Left hindlimb (tissue), 1 donor: ENCODE results near the gene ADCY2.

Experiments used
- DNase-seq: peaks from one replicate; pipeline ENCODE4 v3.0.0-alpha.2; 2018

The ADCY2 gene

GRCh38 chr5:7609726-7610125 is 213.8 kb downstream of the ADCY2 start:
- DNase-seq, result no peak

DNA sequence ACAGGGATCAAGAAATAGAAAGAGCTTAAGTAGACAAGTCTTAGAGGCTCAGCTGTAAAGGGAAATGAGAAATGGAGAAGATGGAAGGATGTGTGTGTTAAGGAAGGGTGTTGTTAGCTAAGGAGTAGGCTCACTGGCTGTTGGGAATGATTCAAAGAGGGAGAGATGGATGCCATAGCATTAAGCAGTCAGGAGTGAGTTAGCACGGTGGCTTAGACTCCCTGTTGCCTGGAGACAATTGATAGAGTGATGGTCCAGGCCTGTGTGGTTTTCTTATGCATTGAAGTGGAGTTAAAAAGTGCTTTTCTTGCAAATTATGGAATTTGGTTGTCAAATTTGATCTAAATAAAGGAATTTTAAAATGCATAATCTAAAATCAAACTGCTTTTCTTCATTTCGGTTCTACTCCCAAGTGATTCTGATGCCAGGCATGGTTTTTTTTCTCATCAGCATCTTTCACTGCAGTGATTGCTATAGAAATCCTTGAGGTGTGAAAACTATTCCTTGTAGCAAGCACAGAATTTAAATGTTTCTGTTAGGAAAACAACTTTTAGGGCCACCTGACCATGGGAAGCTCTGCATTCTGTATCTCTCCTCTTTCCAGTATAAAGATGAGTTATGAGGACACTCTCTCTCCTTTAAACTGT is 214.7 kb downstream of the ADCY2 start:
- DNase-seq, result no peak

- DNase-seq, result no peak
These were observed 215.6 kb downstream of the ADCY2 start for GRCh38 chr5:7611518-7611917.

DNA sequence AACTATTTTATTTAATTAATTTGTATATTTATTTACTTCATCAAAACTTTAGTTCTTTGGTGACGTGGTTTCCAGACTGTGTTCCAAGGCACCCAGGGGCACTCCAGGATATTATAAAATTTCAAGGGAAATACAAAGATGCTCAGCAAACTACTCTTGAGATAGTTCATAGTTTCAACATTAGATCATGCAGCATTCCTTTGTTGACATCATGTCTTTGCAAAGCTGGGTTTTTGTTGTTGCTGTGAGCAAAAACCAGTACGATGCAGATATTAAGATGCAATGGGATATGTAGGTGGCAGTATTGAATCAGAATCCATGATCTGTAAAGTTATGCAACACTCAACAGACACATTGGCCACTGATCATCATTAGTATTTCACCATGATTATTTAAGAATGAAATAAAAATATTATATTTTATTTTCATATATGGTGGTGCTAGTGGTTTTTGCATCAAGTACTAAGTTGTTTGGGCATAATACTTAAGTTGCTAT is 219.7 kb downstream of the ADCY2 start:
- no peak for DNase-seq

DNA sequence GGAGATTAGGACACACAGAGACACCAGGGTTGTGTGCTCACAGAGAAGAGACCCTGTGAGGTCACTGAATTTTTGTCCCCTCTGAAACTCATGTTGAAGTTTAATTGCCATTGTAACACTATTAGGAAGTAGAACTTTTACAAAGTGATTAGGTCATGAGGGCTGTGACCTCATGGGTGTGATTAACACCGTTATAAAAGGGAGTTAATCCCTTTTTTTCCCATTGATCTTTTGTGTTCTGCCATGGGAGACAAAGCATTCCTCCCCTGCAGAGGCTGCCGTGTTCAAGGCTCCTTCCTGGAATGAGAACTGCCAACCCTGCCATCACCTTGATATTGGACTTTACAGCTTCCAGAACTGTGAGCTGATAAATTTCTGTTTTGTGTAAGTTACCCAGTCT is 221.0 kb downstream of the ADCY2 start:
- DNase-seq, result no peak

DNA sequence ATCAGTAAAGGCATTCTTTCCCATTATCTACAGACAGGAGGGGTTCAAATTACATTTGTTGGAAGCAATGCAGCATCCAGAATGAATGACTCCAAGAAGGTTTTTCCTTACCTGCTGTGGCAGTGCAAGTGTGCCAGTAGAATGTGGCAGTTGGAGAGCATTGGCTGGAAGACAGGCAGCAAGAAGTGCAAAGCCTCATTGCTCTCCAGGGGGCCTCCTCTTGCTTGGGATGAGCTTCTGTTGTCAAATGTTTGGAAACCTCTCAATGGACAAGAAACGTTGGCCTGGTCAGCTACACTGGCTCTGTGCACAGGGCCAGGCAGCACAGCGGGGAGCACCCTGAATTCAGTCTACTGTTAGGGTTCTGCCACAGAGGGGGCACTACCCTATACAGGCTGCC is 226.6 kb downstream of the ADCY2 start:
- no peak for DNase-seq

GRCh38 chr5:7625740-7626139 is 229.8 kb downstream of the ADCY2 start:
- DNase-seq, result no peak

DNA sequence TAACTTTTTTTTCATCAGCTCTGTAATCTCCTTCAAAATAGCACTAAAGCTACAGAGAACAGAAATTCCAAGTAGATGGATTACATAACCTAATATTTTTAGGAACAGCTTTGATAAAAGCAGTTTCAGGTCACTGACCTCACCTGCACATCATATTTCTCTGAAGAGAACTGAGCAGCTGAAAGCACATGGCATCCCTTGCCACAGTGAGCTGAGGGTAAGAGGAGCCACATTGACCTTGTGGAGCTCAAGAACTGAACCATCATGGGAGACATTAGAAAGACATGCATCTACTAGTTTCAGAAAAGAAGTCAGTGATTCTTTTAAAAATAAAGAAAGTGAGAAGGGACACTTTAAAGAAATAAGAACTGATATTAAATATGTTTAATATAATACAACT is 232.3 kb downstream of the ADCY2 start:
- no peak for DNase-seq

- DNase-seq, result no peak
These were observed 232.9 kb downstream of the ADCY2 start for GRCh38 chr5:7628820-7629219.

GRCh38 chr5:7629561-7629960 is 233.6 kb downstream of the ADCY2 start:
- DNase-seq, result no peak

DNA sequence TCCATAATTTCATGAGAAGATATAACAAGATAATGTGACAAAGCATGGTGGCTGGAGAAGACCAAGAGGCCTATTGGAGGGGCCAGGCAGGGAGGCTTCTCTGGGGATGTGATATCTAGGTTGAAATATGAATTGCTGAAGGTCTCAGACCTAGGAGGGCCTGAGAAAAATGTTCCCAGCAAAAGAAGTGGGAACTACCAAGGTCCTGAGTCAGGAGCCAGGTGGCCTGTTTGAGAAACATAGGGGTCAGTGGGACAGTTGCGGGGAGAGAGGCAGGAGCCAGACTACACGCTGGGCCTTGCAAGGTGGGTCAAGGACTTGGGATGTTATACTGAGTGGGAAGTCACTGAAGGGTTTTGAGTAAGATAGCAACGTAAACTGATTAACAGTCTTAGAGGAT is 238.9 kb downstream of the ADCY2 start:
- DNase-seq, result no peak

DNA sequence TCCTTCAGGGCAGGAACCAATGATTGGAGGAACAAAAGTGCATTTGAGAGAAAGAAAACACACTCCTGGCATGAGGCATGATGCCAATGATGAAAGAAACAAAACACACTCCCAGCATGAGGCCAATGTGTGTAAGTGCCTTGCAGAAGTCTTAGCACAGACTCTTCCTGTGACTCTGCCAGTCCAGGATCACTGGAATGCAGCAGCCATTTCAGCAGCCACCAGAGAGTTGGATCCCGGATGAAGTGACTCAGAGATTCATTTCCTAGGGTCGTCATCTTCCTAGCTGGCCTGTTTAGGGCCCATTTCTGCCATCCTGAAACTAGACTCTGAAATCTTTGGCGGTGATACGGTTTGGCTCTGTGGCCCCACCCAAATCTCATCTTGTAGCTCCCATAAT is 242.5 kb downstream of the ADCY2 start:
- DNase-seq, result no peak

- DNase-seq, result no peak
These were observed 246.1 kb downstream of the ADCY2 start for GRCh38 chr5:7642029-7642428.

DNA sequence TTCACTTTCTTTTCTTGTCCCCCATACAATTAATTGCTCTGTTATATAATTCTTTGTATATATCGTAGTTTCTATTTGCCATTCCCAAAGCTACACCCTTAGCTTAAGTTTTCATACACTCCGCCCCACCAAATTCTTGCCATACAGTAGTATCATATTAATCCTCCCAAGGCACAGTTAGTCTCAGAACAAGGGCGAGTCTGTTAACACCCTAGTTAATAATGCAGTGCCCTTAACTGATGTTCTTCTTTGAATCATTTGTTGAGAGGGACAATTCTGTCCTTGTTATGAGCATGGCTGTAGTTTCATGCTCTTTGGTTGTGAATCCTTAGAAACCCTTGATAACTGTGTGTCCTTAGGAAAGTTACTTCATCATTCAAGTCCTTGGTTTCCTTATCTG is 248.8 kb downstream of the ADCY2 start:
- DNase-seq, result no peak

- DNase-seq, result no peak
These were observed 254.8 kb downstream of the ADCY2 start for GRCh38 chr5:7650755-7651154.

DNA sequence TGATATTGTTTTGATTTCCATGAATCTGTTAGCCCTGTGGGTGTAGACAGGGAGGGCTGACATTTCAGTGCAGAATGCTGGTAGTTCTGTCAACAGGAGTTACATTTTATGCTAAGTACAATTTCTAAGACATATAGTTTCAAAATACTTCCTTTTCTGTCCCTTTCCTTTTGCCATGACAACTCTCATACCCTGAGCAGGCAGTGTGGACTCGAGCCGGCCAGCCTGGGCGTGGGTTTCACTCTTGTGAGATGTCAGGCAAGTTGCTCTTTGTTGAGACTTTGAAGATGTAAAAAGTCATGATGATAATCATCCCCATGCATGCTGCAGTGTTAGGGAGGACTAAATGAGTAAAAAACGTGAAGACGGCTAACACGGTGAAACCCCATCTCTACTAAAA is 257.1 kb downstream of the ADCY2 start:
- no peak for DNase-seq

GRCh38 chr5:7657153-7657552 is 261.2 kb downstream of the ADCY2 start:
- no peak for DNase-seq

DNA sequence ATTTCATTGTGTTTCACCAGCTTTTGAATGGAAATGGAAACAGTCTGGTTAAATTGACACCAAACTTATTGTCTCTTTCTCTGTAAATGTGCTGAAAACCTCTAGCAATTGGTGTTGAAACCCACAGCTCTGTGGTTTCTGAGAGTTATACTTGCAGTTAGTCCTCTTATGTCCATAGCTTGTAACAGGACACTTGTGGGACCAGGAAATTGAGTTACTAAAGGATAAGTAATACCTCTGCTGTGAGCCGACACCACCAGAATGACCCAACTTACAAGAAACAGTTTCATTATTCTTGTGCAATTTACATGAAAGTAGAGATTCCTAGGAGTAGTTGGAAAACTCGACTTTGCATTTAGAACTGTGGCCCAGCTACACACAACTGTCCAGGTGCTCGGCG is 263.5 kb downstream of the ADCY2 start:
- DNase-seq, result no peak

DNA sequence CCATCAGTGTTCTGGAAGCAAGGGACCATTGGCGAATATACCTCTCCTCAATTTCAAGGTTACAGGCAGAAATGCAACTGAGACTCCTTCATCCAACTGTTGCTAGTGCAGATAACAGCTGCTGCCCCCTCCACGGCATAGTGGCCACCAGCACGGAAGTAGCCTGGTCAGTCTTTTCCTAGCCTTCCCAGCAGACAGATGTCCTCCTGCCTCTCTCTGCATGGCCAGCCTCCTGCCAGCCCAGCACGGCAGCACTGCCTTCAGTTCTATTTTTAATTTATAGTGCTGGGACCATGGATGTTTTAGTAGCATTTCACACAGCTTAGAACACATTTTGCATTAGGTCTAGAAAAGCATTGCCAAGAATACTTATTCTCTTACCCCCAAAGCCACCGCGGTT is 266.4 kb downstream of the ADCY2 start:
- DNase-seq, result no peak

DNA sequence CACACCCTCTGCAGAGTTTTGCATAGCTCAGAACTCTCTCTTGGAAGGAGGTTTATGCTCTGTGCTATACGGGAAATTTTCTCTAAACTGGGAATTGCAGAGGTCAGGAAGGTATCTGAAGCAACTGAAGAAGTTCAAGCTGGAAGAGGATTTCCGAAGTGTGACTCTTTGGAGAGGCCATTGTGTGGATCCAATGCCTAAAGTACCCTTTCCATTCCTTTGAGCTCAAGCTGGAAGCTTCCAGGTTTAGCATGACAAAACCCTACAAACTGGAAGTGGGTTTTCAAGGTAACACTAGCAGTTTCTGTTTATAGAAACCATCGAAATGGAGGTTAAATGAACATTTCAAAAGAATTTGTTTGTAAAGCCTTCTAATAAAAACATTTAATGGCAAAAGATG is 267.9 kb downstream of the ADCY2 start:
- DNase-seq, result no peak

GRCh38 chr5:7664208-7664607 is 268.3 kb downstream of the ADCY2 start:
- DNase-seq, result no peak

- DNase-seq, result no peak
These were observed 271.4 kb downstream of the ADCY2 start for GRCh38 chr5:7667216-7667767.

DNA sequence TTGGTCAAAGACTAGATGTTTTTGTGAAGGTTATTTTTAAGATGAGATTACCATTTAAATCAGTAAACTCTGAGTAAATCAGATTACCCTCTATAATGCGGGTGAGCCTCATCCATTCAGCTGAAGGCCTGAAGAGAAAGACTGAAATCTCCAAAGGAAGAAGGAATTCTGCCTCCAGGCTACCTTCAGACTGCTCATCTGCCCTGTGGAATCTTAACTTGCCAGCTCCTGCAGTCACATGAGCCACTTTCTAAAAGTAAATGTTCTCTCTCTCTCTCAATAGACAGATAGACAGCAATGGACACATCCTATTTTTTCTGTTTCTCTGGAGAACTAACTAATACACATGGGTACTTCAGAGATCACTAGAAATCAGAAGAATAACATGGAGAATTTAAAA is 272.2 kb downstream of the ADCY2 start:
- DNase-seq, result no peak

GRCh38 chr5:7668627-7669026 is 272.7 kb downstream of the ADCY2 start:
- DNase-seq, result no peak

- DNase-seq, result no peak
These were observed 275.5 kb downstream of the ADCY2 start for GRCh38 chr5:7671381-7671993.
